H1 (cell line): ENCODE data around the gene SH3D19. TPM values are rescaled to one million over a fixed set of nuclear protein-coding genes. Genes with fewer than 3 reads are reported as not detected.

Source experiments
- CHD7 ChIP-seq: fragments of 300-600 bp; sonication (generic); IDR thresholded peaks from 2 replicates; pipeline ENCODE4 v1.7.1; 2012; ENCODE audit warnings: low read length, moderate library complexity, mild to moderate bottlenecking, inconsistent platforms; ENCODE audit not compliant: insufficient replicate concordance
- HDAC6 ChIP-seq: IDR thresholded peaks from one replicate; pipeline ENCODE4 v1.7.1; 2012; ENCODE audit warnings: low read depth, mild to moderate bottlenecking, inconsistent platforms, low read length, moderate library complexity
- SP1 ChIP-seq: IDR thresholded peaks from 2 replicates; pipeline ENCODE4 v1.6.1; 2011; ENCODE audit warnings: low read depth, low read length
- USF2 ChIP-seq: IDR thresholded peaks from 2 replicates; pipeline ENCODE4 v1.6.1; 2011; ENCODE audit warnings: low read length, improper control_type of control experiment
- polyA plus RNA-seq, 7 experiments: library from polyadenylated mRNA; depleted of rRNA in 3 of 7; stranded (reverse) in 5 of 7; unstranded in 2 of 7; fragments of >200 nt in 5 of 7; fragments of 200-250 nt in 2 of 7; gene quantifications; 1 replicate in 5 of 7; 2 replicates in 1 of 7; 4 replicates in 1 of 7; pipeline versions ENCODE4 v1.2.1 to v1.2.3, GENCODE V29; 2011 to 2013; ENCODE audit warnings: missing spikeins in 2 of 7, mixed read lengths in 2 of 7
- total RNA-seq: library from RNA; stranded (reverse); fragmentation: NEBNext Ultra II Directional; extraction: Animal tissue kit (Norgen Biotek cat#: 25700); gene quantifications from 2 replicates; pipeline ENCODE4 v1.2.1, GENCODE V29; 2021

The SH3D19 gene
- total and polyA plus RNA-seq, 2 of the 8 experiments (the other 6 are each of a cell fraction or from before 2014, with no cell fraction given), result 11.7 to 51.3 TPM

GRCh38 chr4:151169900-151170299 lies 155.5 kb downstream of the SH3D19 start (continued):
- TF ChIP-seq CHD7 (no peak), HDAC6 (no peak), SP1 (no peak), USF2 (no peak)
- TF ChIP-seq, all 59 proteins: peak for 0
